Endothelial cell of umbilical vein (primary cell): ENCODE measurements around the gene MTFR1L. TPM values are rescaled to one million over a fixed set of nuclear protein-coding genes. Genes with fewer than 3 reads are reported as not detected.

ENCODE experiments used
- BruUV-seq: library from RNA; stranded (reverse); fragments of 400-500 nt; replicated peaks from 2 replicates; lab custom pipeline; 2021; lab: Mats Ljungman, UMichigan
- CTCF ChIA-PET: fragments of 300-600, 350-600 bp; sonication (Branson Sonifier 250); formaldehyde crosslinking; loops from one replicate; lab custom pipeline; 2021; ENCODE audit warnings: antibody characterized with exemption, inconsistent platforms; lab: Charles Lee
- POLR2A ChIA-PET: fragments of 300-600, 350-600 bp; sonication (Branson Sonifier 250); formaldehyde crosslinking; loops from one replicate; lab custom pipeline; 2021; ENCODE audit warnings: antibody characterized with exemption, inconsistent platforms; lab: Charles Lee
- DNase-seq: peaks from one replicate; pipeline ENCODE4 v3.0.0-alpha.2; 2011; ENCODE audit warnings: low read depth, low spot score
- FAIRE-seq: peaks from 2 replicates; lab custom pipeline; 2011; peaks lifted over from hg19 to GRCh38; lab: Jason Lieb, UNC
- H2AFZ ChIP-seq: 2 replicates; pipeline ENCODE4 v1.6.0; 2012; ENCODE audit warnings: low read depth, low read length, control low read depth, inconsistent platforms
- H3K27ac ChIP-seq: 2 replicates; pipeline ENCODE4 v1.5.1; 2011; ENCODE audit warnings: low read depth, mild to moderate bottlenecking, control low read depth, low read length, moderate library complexity; ENCODE audit not compliant: insufficient read depth
- H3K27me3 ChIP-seq, 2 experiments: 2 replicates each; pipeline versions ENCODE4 v1.6.0 to v1.6.1; 2011; ENCODE audit warnings: low read length in 2 of 2, mixed read lengths in 1 of 2; ENCODE audit not compliant: control insufficient read depth in 2 of 2, insufficient read depth in 2 of 2
- H3K36me3 ChIP-seq, 2 experiments: 2 replicates in 1 of 2; 3 replicates in 1 of 2; pipeline ENCODE4 v1.5.1; 2011; ENCODE audit warnings: low read length in 2 of 2, mild to moderate bottlenecking in 1 of 2, moderate library complexity in 1 of 2; ENCODE audit not compliant: control insufficient read depth in 2 of 2, insufficient read depth in 2 of 2; ENCODE audit errors: extremely low read depth in 1 of 2
- H3K4me1 ChIP-seq: 3 replicates; pipeline ENCODE4 v1.5.1; 2011; ENCODE audit warnings: mild to moderate bottlenecking, low read length; ENCODE audit not compliant: control insufficient read depth, insufficient read depth; ENCODE audit errors: extremely low read depth
- H3K4me2 ChIP-seq: 2 replicates; pipeline ENCODE4 v1.6.1; 2011; ENCODE audit warnings: low read length, control low read depth, mixed read lengths; ENCODE audit not compliant: insufficient read depth
- H3K4me3 ChIP-seq, 3 experiments: fragments of 200-600 bp in 1 of 3; sonication (generic), shearing (Covaris generic) in 1 of 3; replicated peaks in 1 of 3; 2 replicates each; pipeline ENCODE4 v1.5.1; 2011 to 2016; ENCODE audit warnings: control low read depth in 3 of 3, low read length in 3 of 3, mild to moderate bottlenecking in 2 of 3, inconsistent platforms in 1 of 3, low read depth in 1 of 3, moderate library complexity in 1 of 3; ENCODE audit not compliant: insufficient read depth in 1 of 3
- H3K79me2 ChIP-seq: 2 replicates; pipeline ENCODE4 v1.6.0; 2012; ENCODE audit warnings: low read length, inconsistent platforms; ENCODE audit not compliant: control insufficient read depth, insufficient read depth
- H3K9ac ChIP-seq: replicated peaks from 2 replicates; pipeline ENCODE3; 2011; ENCODE audit warnings: low read length, control low read depth; ENCODE audit not compliant: insufficient read depth; ENCODE audit errors: extremely low read depth
- H3K9me1 ChIP-seq: replicated peaks from 3 replicates; pipeline ENCODE4 v1.6.0; 2011; ENCODE audit warnings: mild to moderate bottlenecking, low read length; ENCODE audit not compliant: control insufficient read depth, insufficient read depth; ENCODE audit errors: extremely low read depth
- H3K9me3 ChIP-seq: replicated peaks from 2 replicates; pipeline ENCODE4 v1.5.1; 2012; ENCODE audit warnings: low read length, inconsistent platforms; ENCODE audit not compliant: control insufficient read depth, insufficient read depth
- H4K20me1 ChIP-seq: replicated peaks from 2 replicates; pipeline ENCODE3; 2011; ENCODE audit warnings: mild to moderate bottlenecking, low read length; ENCODE audit not compliant: control insufficient read depth, insufficient read depth; ENCODE audit errors: extremely low read depth
- EZH2 ChIP-seq: IDR thresholded peaks from 2 replicates; pipeline ENCODE4 v1.6.1; 2012; ENCODE audit warnings: borderline replicate concordance, low read depth, mild to moderate bottlenecking, moderate library complexity, low read length, inconsistent platforms; ENCODE audit not compliant: severe bottlenecking
- FOS ChIP-seq: IDR thresholded peaks from 2 replicates; pipeline ENCODE4 v1.6.1; 2011; ENCODE audit warnings: mild to moderate bottlenecking, low read length, moderate library complexity, borderline replicate concordance; ENCODE audit not compliant: insufficient read depth
- GATA2 ChIP-seq: IDR thresholded peaks from 2 replicates; pipeline ENCODE4 v1.7.0; 2011; ENCODE audit warnings: low read depth, mild to moderate bottlenecking, moderate library complexity, mixed read lengths, low read length; ENCODE audit not compliant: insufficient read length, insufficient read depth
- JUN ChIP-seq: IDR thresholded peaks from 2 replicates; pipeline ENCODE4 v1.6.1; 2011; ENCODE audit warnings: borderline replicate concordance, low read depth; ENCODE audit not compliant: insufficient read length, insufficient read depth
- MYC ChIP-seq: IDR thresholded peaks from one replicate; pipeline ENCODE4 v1.6.1; 2011; ENCODE audit warnings: mild to moderate bottlenecking, low read depth, low read length
- POLR2A ChIP-seq: IDR thresholded peaks from 2 replicates; pipeline ENCODE4 v1.6.1; 2012; ENCODE audit warnings: low read depth, mild to moderate bottlenecking, control low read depth, low read length
- POLR2AphosphoS5 ChIP-seq: IDR thresholded peaks from 2 replicates; pipeline ENCODE4 v1.6.1; 2012; ENCODE audit warnings: low read depth, mild to moderate bottlenecking, control low read depth, low read length, moderate library complexity; ENCODE audit not compliant: insufficient read depth
- dilution Hi-C: fragments of 300-500 bp; cut with MboI; formaldehyde crosslinking; loops from one replicate; pipeline ENCODE4 v1.15.0; 2019; ENCODE audit warnings: low sequenced_read_pairs; ENCODE audit not compliant: extremely low pct_ligation_motif_present
- intact Hi-C: fragments of 100-400 bp; cut with micrococcal nuclease; formaldehyde crosslinking; loops from one replicate; pipeline ENCODE4 v1.10.0; 2022
- polyA plus RNA-seq, 4 experiments: library from polyadenylated mRNA; depleted of rRNA in 3 of 4; stranded (reverse) in 3 of 4; unstranded in 1 of 4; fragments of >200 nt; gene quantifications; 2 replicates each; pipeline versions ENCODE4 v1.2.1 to v1.2.3, GENCODE V29; 2011 to 2012; ENCODE audit warnings: missing spikeins in 1 of 4
- total RNA-seq: library from RNA; stranded (reverse); gene quantifications from 2 replicates; pipeline ENCODE4 v1.2.3, GENCODE V29; 2021
- TF ChIP-seq, protein P1 (sequence below): IDR thresholded peaks from 2 replicates; pipeline ENCODE4 v1.6.1; 2011; ENCODE audit not compliant: insufficient read depth, insufficient read length
- TF ChIP-seq, protein P2 (sequence below), 2 donors: IDR thresholded peaks; 1 replicate in 1 of 2; 2 replicates in 1 of 2; pipeline ENCODE4 v1.5.1; 2011; ENCODE audit warnings: low read length in 2 of 2, mild to moderate bottlenecking in 2 of 2, moderate library complexity in 2 of 2, control low read depth in 1 of 2, inconsistent platforms in 1 of 2, low read depth in 1 of 2; ENCODE audit not compliant: insufficient read depth in 1 of 2; ENCODE audit errors: extremely low read depth in 1 of 2

The MTFR1L gene
- total and polyA plus RNA-seq, 2 donors (not counting 3 experiments of a cell fraction or from before 2014, with no cell fraction given), result 34.8 to 45.5 TPM

DNA sequence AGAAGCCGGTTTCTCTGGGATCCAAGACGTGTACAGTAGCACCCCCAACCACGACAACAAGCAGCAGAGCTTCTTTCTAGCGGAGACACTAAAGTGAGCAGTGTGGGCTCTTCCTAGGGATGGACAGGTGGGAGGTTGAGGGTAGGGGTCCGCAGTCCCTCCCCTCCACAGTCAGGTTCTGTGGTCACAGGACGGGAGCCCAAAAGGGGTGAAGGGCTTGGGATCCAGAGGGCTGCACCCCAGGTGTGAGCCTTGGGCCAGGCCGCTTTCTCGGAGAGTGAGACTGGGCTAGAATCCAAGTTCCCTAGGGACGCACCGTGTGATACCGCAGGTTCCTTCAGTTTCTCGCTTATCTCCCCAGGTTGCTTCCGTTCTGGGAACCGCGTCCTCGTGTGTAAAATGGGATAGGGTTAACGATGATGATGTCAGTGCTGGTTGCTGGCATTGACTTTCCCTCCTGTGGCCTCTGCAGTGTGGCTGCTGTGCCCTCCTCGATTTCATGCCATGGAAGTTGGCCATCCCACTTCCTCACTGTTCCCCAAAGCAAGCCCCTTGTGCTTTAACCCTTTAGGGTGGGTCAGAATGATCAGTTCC is 37.0 kb upstream of the MTFR1L start:
- ChIA-PET CTCF (no interaction called here), POLR2A (no interaction called here)
- Histone ChIP-seq H3K4me3 (no peak overlapping the region), H3K9me3 (no peaks in the 10 kb centered on the region), H3K4me2 (no peak overlapping the region), H2AFZ (no peak overlapping the region), H3K27me3 (no peaks in the 10 kb centered on the region), H3K9me1 (no peaks in the 10 kb centered on the region), H3K36me3 (no peaks in the 10 kb centered on the region), H3K9ac (no peak overlapping the region), H3K27ac (no peak overlapping the region), H4K20me1 (no peaks in the 10 kb centered on the region), H3K4me1 (no peaks in the 10 kb centered on the region), H3K79me2 (no peaks in the 10 kb centered on the region)
- DNase-seq (no peak), FAIRE-seq (no peak)
- dilution Hi-C loops (no loop called here), intact Hi-C loops (no loop called here)
- TF ChIP-seq POLR2AphosphoS5 (no peak), FOS (no peak), POLR2A (no peak), JUN (no peak), GATA2 (no peak), EZH2 (no peak), MYC (no peak)
- TF ChIP-seq, protein P1, sequence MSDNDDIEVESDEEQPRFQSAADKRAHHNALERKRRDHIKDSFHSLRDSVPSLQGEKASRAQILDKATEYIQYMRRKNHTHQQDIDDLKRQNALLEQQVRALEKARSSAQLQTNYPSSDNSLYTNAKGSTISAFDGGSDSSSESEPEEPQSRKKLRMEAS, result no peak
- TF ChIP-seq, protein P2, sequence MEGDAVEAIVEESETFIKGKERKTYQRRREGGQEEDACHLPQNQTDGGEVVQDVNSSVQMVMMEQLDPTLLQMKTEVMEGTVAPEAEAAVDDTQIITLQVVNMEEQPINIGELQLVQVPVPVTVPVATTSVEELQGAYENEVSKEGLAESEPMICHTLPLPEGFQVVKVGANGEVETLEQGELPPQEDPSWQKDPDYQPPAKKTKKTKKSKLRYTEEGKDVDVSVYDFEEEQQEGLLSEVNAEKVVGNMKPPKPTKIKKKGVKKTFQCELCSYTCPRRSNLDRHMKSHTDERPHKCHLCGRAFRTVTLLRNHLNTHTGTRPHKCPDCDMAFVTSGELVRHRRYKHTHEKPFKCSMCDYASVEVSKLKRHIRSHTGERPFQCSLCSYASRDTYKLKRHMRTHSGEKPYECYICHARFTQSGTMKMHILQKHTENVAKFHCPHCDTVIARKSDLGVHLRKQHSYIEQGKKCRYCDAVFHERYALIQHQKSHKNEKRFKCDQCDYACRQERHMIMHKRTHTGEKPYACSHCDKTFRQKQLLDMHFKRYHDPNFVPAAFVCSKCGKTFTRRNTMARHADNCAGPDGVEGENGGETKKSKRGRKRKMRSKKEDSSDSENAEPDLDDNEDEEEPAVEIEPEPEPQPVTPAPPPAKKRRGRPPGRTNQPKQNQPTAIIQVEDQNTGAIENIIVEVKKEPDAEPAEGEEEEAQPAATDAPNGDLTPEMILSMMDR (IDR thresholded peaks at IDR 0.05; ENCODE audit: extremely low read depth in 1 of 2, insufficient read depth in 1 of 2, low read depth in 1 of 2, low read length in 2 of 2), result no peak
- BruUV-seq, result no TSS peak
